Kidney epithelial cell (primary cell): ENCODE data around the gene MSL3B.

Experiments used
- DNase-seq: peaks from one replicate; pipeline ENCODE4 v3.0.0-alpha.2; 2010; ENCODE audit warnings: low read depth
- H3K27me3 ChIP-seq: 2 replicates; pipeline ENCODE4 v1.6.0; 2011; ENCODE audit warnings: low read length; ENCODE audit not compliant: control insufficient read depth, insufficient read depth
- H3K36me3 ChIP-seq: 2 replicates; pipeline ENCODE4 v1.5.1; 2011; ENCODE audit warnings: low read length; ENCODE audit not compliant: control insufficient read depth, insufficient read depth
- H3K4me3 ChIP-seq: 2 replicates; pipeline ENCODE4 v1.5.1; 2011; ENCODE audit warnings: low read depth, mild to moderate bottlenecking, control low read depth, low read length
- CTCF ChIP-seq: IDR thresholded peaks from 2 replicates; pipeline ENCODE4 v1.5.1; 2011; ENCODE audit warnings: mild to moderate bottlenecking, moderate library complexity, low read length, control low read depth, inconsistent platforms; ENCODE audit not compliant: insufficient read depth, poor library complexity, severe bottlenecking

MSL3B gene

DNA sequence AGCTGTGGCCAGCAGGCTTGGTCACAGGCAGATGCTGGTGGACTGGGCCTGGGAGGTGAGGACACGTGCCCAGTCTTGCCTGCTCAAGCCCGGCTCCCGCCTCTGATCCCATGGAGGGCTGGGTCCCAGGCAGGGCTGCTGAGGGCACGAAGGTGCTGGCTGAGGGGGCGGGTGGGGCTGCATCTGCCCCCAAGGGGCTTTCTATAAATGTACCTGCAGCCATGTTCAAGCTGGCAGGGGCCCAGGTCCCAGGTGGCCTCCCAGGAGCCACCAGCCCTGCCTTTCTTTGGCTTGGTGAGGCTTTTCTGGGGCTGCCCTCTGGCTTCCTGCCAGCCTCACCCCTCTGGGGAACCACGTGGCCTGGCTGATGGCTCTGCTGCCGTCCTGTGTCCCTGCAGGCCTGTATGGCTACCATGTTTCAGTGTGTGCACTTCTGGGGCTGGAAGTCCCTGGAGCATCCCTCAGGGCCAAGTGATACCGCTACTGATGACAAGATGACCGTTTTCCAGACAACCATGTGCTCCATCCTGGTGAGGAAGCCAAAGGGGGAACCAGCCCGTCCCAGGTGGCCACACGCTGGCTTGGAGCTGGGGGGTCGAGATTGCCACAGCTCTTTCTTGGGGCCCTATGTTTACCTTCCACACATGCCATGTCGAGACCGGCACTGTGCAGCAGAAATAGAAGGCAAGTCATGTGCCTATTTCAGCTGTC is 37.0 kb downstream of the MSL3B start:
- no peaks in the 10 kb centered on the region for H3K36me3 ChIP-seq
- no peaks in the 10 kb centered on the region for H3K27me3 ChIP-seq
- no peak for DNase-seq
- no peak overlapping the region for H3K4me3 ChIP-seq
- TF ChIP-seq CTCF: no peak

DNA sequence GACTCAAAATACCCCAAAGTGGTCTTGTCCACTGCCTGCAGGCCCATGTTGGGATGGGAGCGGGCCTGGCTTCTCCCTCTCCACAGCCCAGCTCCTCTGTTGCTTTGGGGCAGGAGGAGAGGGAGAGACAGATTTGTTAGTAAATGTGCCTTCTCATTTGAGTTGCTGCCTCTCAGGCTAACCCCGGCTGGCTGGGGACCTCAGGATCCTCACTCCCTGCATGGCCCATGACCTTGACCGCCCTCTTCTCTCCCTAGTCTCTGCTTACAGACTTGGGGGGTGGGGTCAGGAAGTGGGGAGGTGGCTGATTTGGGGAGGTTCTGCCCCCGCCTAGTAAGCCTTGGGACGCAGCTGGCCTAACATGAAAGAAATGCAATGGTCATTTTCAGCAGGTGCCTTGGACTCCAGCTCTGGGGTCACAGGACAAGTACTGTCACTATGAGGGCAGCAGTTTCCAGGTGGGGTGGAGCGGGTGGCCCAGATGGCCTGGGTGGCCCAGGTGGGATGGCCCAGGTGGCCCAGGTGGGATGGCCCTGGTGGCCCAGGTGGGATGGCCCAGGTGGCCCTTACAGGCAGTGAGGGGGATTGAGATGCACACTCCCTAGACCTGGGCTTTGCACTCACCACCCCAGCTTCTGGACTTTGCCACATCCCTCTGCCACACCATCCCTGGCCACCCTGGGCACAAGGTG is 37.9 kb downstream of the MSL3B start:
- Histone ChIP-seq H3K36me3 (no peaks in the 10 kb centered on the region), H3K27me3 (no peaks in the 10 kb centered on the region), H3K4me3 (no peak overlapping the region)
- no peak for DNase-seq
- no peak for TF ChIP-seq CTCF

DNA sequence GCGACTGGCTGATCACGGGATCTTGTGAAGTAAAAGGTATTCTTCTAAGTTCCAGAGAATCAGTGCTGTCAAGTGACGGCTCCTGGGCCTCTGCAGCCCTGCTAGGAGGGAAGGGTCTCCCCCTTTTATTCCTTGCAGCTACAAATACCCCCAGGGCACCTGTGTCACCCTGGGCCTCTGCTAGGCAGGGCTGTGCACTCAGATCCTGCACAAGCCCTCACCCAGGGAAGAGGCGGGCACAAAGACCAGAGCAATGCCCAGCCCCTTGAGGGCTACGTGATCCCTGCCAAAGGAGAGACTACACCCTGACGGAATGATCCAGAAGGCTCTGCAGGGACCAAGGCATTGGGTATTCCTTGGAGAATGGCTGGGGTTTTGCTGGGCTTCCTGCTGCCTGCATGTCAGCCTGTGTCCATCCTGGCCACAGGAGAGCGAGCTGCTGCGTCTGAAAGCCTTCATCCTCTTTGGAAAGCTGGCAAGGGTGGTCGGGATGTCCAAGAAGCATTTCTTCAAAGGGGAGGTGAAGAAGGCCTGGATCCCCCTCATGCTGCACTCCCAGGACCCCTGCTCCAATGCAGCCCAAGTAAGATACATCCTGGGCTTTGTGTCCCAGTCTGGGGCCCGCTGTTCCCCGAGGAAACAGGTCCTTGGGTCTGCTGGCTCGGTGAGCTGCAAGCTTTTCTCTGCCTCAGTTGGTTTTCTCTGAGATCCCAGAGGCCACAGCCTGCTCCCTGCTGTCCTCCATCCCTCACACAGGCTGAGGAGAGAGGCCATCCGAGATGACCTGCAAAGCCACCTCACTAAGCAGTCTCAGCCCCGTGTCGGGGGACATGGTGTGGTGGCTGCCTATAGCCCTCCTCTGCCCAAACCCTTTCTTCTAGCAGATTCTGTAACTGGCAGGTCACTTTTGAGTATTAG is 38.7 kb downstream of the MSL3B start:
- TF ChIP-seq CTCF: no peak
- no peak overlapping the region for H3K4me3 ChIP-seq
- H3K36me3 ChIP-seq: no peaks in the 10 kb centered on the region
- DNase-seq: no peak
- H3K27me3 ChIP-seq: no peaks in the 10 kb centered on the region

- H3K27me3 ChIP-seq: no peaks in the 10 kb centered on the region
- no peaks in the 10 kb centered on the region for H3K36me3 ChIP-seq
- DNase-seq: no peak
- no peak overlapping the region for H3K4me3 ChIP-seq
- no peak for TF ChIP-seq CTCF
Observed at GRCh38 chr2:233828546-233829192, 39.5 kb downstream of the MSL3B start.

DNA sequence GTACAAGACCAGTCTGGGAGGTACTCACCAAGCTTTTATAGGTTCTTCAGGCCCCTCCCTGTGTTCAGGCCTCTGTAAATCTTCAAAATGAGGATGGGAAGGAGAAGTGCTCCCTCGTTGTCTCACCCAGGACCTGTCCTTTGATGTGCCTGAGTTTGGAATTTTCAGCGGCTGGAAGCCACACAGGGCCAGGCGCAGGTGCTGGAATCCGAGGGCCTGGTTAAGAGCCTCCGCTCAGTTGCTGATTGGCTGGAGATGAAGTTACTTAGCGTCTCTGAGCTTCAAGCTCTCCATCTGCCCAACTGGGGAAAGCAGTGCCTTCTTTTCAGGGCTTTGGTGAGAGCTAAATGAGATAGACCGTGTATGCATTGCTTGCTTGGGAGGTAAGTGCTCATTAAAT is 43.8 kb downstream of the MSL3B start:
- DNase-seq: no peak
- no peaks in the 10 kb centered on the region for H3K27me3 ChIP-seq
- H3K4me3 ChIP-seq: no peak overlapping the region
- H3K36me3 ChIP-seq: no peaks in the 10 kb centered on the region
- TF ChIP-seq CTCF: no peak
